ENCODE measurements around the gene CCNG1. TPM values are rescaled to one million over a fixed set of nuclear protein-coding genes. Genes with fewer than 3 reads are reported as not detected.

The CCNG1 gene
- total RNA-seq, 1 experiment from 2014 or later: 117 TPM

DNA sequence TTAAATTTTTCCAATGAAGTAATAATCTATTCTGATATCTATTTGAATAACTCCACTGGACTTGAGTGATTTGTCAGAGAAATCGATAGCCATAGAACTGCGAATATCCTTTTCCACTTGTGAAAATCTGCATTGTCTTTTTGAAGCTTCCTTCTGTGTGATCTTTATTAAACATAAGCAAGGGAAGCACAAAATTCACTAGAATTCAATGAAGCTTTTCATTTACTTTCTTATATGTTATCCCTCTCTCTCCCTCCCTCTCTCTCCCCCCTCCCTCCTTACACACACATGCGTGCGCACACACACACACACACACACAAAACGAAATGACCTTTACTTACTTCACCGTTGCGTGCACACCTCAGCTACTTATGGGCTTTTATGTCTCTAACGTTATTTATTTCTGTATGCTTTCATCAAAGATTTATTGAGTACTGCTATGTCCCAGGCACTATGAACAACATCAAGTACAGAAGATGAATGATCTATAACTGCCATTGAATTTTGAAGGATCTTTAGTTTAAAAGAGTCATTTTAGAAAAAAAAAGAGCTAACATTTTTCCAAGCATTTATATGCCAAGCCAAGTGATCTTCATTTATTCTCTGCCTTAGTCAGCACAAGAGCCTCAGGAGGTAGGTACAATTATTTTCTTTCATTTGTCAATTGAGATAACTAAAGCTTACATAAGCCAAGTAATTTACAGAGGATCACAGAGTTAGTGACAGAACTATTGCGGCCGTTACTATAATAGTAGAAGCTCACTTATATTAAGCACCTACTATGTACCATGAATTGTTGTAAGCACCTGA lies 32.8 kb upstream of the CCNG1 start:
- TF ChIP-seq, protein P1, sequence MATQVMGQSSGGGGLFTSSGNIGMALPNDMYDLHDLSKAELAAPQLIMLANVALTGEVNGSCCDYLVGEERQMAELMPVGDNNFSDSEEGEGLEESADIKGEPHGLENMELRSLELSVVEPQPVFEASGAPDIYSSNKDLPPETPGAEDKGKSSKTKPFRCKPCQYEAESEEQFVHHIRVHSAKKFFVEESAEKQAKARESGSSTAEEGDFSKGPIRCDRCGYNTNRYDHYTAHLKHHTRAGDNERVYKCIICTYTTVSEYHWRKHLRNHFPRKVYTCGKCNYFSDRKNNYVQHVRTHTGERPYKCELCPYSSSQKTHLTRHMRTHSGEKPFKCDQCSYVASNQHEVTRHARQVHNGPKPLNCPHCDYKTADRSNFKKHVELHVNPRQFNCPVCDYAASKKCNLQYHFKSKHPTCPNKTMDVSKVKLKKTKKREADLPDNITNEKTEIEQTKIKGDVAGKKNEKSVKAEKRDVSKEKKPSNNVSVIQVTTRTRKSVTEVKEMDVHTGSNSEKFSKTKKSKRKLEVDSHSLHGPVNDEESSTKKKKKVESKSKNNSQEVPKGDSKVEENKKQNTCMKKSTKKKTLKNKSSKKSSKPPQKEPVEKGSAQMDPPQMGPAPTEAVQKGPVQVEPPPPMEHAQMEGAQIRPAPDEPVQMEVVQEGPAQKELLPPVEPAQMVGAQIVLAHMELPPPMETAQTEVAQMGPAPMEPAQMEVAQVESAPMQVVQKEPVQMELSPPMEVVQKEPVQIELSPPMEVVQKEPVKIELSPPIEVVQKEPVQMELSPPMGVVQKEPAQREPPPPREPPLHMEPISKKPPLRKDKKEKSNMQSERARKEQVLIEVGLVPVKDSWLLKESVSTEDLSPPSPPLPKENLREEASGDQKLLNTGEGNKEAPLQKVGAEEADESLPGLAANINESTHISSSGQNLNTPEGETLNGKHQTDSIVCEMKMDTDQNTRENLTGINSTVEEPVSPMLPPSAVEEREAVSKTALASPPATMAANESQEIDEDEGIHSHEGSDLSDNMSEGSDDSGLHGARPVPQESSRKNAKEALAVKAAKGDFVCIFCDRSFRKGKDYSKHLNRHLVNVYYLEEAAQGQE (IDR thresholded peaks at IDR 0.05; ENCODE audit: insufficient read depth in 1 of 2, low read depth in 2 of 2, low read length in 1 of 2): no peak
- TF ChIP-seq, protein P2, sequence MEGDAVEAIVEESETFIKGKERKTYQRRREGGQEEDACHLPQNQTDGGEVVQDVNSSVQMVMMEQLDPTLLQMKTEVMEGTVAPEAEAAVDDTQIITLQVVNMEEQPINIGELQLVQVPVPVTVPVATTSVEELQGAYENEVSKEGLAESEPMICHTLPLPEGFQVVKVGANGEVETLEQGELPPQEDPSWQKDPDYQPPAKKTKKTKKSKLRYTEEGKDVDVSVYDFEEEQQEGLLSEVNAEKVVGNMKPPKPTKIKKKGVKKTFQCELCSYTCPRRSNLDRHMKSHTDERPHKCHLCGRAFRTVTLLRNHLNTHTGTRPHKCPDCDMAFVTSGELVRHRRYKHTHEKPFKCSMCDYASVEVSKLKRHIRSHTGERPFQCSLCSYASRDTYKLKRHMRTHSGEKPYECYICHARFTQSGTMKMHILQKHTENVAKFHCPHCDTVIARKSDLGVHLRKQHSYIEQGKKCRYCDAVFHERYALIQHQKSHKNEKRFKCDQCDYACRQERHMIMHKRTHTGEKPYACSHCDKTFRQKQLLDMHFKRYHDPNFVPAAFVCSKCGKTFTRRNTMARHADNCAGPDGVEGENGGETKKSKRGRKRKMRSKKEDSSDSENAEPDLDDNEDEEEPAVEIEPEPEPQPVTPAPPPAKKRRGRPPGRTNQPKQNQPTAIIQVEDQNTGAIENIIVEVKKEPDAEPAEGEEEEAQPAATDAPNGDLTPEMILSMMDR (IDR thresholded peaks at IDR 0.05): no peak
- TF ChIP-seq POLR2AphosphoS5 (IDR thresholded peaks at IDR 0.05; ENCODE audit: low read depth, low read length): no peak
- no peak for TF ChIP-seq SIN3A (IDR thresholded peaks at IDR 0.05; ENCODE audit: borderline replicate concordance, insufficient read depth, low read depth, low read length)
- no peak for TF ChIP-seq TCF7L2 (IDR thresholded peaks at IDR 0.05; ENCODE audit: low read depth, low read length)
- no peaks in the 10 kb centered on the region; the same call in 1 of the 2 replicates for H3K36me3 ChIP-seq (ENCODE audit: control insufficient read depth, insufficient read depth, low read length)
- ChIA-PET CTCF (interaction anchor here (0.6 kb wide), 1 partner anchor 1096 kb away, joined by 3 read pairs; no protein-coding TSS in a partner anchor), POLR2A (interaction anchor here (0.6 kb wide), 1 partner anchor 1076 kb away, joined by 3 read pairs; no protein-coding TSS in a partner anchor)
- H3K9me3 ChIP-seq (ENCODE audit: control insufficient read depth, insufficient read depth, low read depth, low read length): no peaks in the 10 kb centered on the region
- H3K4me1 ChIP-seq (ENCODE audit: control insufficient read depth, insufficient read depth, low read length): peaks cover 6% of the 10 kb centered on the region; the same call in 1 of the 2 replicates
- H3K4me3 ChIP-seq (ENCODE audit: low read depth in 2 of 2, low read length in 2 of 2): no peak overlapping the region
- DNase-seq (ENCODE audit: low read depth, low spot score): no peak
- no TSS peak for BruUV-seq (replicated peaks)
- no peak overlapping the region for H3K27ac ChIP-seq (ENCODE audit: low read length)
- no peaks in the 10 kb centered on the region for H3K27me3 ChIP-seq (ENCODE audit: control insufficient read depth, insufficient read depth, low read length)
- intact Hi-C loops (cut with micrococcal nuclease; ENCODE audit: unreplicated experiment) (loop anchor here (5.0 to 10.0 kb wide), 2 partner anchors 1550 to 1862 kb away; no protein-coding TSS in a partner anchor), in situ Hi-C loops (cut with HindIII; ENCODE audit: low pct_unique_long_range_greater_than_20kb, low sequenced_read_pairs) (no loop called here)
- ATAC-seq: no peak

- Histone ChIP-seq H3K4me3 (ENCODE audit: low read depth in 2 of 2, low read length in 2 of 2) (no peak overlapping the region), H3K4me1 (ENCODE audit: control insufficient read depth, insufficient read depth, low read length) (peaks cover 6% of the 10 kb centered on the region; the same call in 1 of the 2 replicates), H3K9me3 (ENCODE audit: control insufficient read depth, insufficient read depth, low read depth, low read length) (no peaks in the 10 kb centered on the region), H3K27me3 (ENCODE audit: control insufficient read depth, insufficient read depth, low read length) (no peaks in the 10 kb centered on the region), H3K36me3 (ENCODE audit: control insufficient read depth, insufficient read depth, low read length) (no peaks in the 10 kb centered on the region; the same call in 1 of the 2 replicates), H3K27ac (ENCODE audit: low read length) (no peak overlapping the region)
- no peak for ATAC-seq
- no peak for DNase-seq (ENCODE audit: low read depth, low spot score)
- POLR2A ChIA-PET: no interaction called here
- in situ Hi-C loops (cut with HindIII; ENCODE audit: low pct_unique_long_range_greater_than_20kb, low sequenced_read_pairs): no loop called here
- BruUV-seq (replicated peaks): no TSS peak
- CTCF ChIA-PET: no interaction called here
- intact Hi-C loops (cut with micrococcal nuclease; ENCODE audit: unreplicated experiment): loop anchor here (5.0 to 10.0 kb wide), 2 partner anchors 1552 to 1865 kb away; no protein-coding TSS in a partner anchor
- TF ChIP-seq, protein P2 (IDR thresholded peaks at IDR 0.05): no peak
- TF ChIP-seq SIN3A (IDR thresholded peaks at IDR 0.05; ENCODE audit: borderline replicate concordance, insufficient read depth, low read depth, low read length): no peak
- no peak for TF ChIP-seq POLR2AphosphoS5 (IDR thresholded peaks at IDR 0.05; ENCODE audit: low read depth, low read length)
- no peak for TF ChIP-seq TCF7L2 (IDR thresholded peaks at IDR 0.05; ENCODE audit: low read depth, low read length)
- TF ChIP-seq, protein P1 (IDR thresholded peaks at IDR 0.05; ENCODE audit: insufficient read depth in 1 of 2, low read depth in 2 of 2, low read length in 1 of 2): no peak
These were observed 30.2 kb upstream of the CCNG1 start for GRCh38 chr5:163407034-163407655.

Data from Panc1 (cell line).